ENCODE data around the gene MCU. TPM values are rescaled to one million over a fixed set of nuclear protein-coding genes. Genes with fewer than 3 reads are reported as not detected.
A peak's percentile ranks its signal among the peaks of the same experiment; 100 is the strongest.
"Not testable (repeated sequence)": the region's sequence is repeated elsewhere in the genome, so short reads cannot be mapped to it uniquely, and the experiment has no call there.

Gene MCU
- polyA plus RNA-seq, 1 donor: 41.6 TPM

DNA sequence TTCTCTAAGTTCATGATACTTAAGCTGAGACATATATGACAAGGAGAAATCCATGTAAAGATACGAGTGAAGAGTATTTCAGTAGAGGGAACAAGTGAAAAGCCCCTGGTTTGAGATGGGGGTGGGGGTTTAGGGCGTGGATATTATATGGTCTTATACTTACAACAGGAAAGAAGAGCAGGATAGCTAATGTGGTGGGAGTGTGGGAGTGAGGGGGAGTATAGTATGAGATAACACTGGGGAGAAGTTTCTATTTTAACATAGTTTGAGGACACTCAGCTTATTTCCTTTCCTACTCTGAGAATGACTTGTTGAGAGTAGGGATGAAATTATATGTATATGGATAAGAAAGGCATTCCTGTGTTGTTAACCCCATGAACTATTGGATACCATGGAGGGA lies 36.5 kb downstream of the MCU start:
- no peaks in the 10 kb centered on the region for H3K36me3 ChIP-seq (ENCODE audit: control insufficient read depth, insufficient read depth, low read length)
- H3K4me1 ChIP-seq (ENCODE audit: control insufficient read depth, insufficient read depth, low read length): peaks cover 5% of the 10 kb centered on the region
- no peak overlapping the region for H3K4me3 ChIP-seq (ENCODE audit: low read length)
- H3K9me3 ChIP-seq (ENCODE audit: control insufficient read depth, low read depth, low read length): peaks cover 2% of the 10 kb centered on the region
- no peak for DNase-seq
- no peaks in the 10 kb centered on the region for H3K27me3 ChIP-seq (ENCODE audit: control insufficient read depth, insufficient read depth, low read length)
- 83% methylated on average over 1 of the region's 2 CpGs for WGBS (ENCODE audit: insufficient coverage, low lambda C conversion rate)
- H3K27ac ChIP-seq (ENCODE audit: low read length): peak overlapping the region; percentile 82

DNA sequence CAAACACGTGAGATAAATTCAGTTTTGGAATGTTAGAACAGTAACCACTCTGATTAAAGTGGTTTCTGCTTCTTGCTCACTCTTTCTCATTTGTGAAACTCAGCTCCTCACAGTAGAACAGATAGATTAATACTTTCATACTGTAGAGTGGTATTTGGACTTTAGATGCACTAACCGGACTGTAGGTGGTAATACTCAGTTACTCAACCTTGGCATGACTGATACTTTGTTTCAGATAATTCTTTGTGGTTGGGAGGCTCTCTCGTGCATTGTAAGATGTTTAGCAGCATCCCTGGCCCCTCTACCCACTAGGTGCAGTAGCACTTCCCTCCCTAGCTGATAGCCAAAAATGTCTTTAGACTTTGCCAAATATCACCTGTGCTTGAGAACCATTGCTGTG lies 37.6 kb downstream of the MCU start:
- no CpG with 5 or more reads among the region's 3 CpGs for WGBS (ENCODE audit: insufficient coverage, low lambda C conversion rate)
- H3K4me1 ChIP-seq (ENCODE audit: control insufficient read depth, insufficient read depth, low read length): peaks cover 5% of the 10 kb centered on the region
- no peaks in the 10 kb centered on the region for H3K27me3 ChIP-seq (ENCODE audit: control insufficient read depth, insufficient read depth, low read length)
- DNase-seq: peak; percentile 58 to 81
- H3K9me3 ChIP-seq (ENCODE audit: control insufficient read depth, low read depth, low read length): peaks cover 2% of the 10 kb centered on the region
- no peaks in the 10 kb centered on the region for H3K36me3 ChIP-seq (ENCODE audit: control insufficient read depth, insufficient read depth, low read length)
- H3K4me3 ChIP-seq (ENCODE audit: low read length): no peak overlapping the region
- peak overlapping the region; percentile 82 for H3K27ac ChIP-seq (ENCODE audit: low read length)

DNA sequence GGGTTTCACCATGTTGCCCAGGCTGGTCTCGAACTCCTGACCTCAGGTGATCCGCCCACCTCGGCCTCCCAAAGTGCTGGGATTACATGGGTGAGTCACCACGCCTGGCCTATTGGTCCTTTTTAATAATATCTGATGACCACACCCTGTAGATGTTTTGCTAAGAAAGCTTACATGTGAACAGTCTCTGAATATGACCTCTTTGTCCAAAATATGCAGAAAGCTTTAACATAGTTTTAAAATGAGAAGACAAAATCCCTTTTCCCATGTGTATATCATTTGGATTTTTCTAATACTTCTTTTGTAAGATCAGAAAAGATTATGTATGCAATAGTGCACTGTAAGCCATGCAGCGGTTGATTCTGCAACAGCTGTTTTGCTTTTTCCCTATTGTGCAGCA lies 38.5 kb downstream of the MCU start:
- H3K27me3 ChIP-seq (ENCODE audit: control insufficient read depth, insufficient read depth, low read length): no peaks in the 10 kb centered on the region
- peaks cover 2% of the 10 kb centered on the region for H3K9me3 ChIP-seq (ENCODE audit: control insufficient read depth, low read depth, low read length)
- H3K4me1 ChIP-seq (ENCODE audit: control insufficient read depth, insufficient read depth, low read length): peaks cover 5% of the 10 kb centered on the region
- DNase-seq: no peak
- H3K27ac ChIP-seq (ENCODE audit: low read length): peak overlapping the region; percentile 82
- no CpG with 5 or more reads among the region's 5 CpGs for WGBS (ENCODE audit: insufficient coverage, low lambda C conversion rate)
- H3K36me3 ChIP-seq (ENCODE audit: control insufficient read depth, insufficient read depth, low read length): no peaks in the 10 kb centered on the region
- no peak overlapping the region for H3K4me3 ChIP-seq (ENCODE audit: low read length)

DNA sequence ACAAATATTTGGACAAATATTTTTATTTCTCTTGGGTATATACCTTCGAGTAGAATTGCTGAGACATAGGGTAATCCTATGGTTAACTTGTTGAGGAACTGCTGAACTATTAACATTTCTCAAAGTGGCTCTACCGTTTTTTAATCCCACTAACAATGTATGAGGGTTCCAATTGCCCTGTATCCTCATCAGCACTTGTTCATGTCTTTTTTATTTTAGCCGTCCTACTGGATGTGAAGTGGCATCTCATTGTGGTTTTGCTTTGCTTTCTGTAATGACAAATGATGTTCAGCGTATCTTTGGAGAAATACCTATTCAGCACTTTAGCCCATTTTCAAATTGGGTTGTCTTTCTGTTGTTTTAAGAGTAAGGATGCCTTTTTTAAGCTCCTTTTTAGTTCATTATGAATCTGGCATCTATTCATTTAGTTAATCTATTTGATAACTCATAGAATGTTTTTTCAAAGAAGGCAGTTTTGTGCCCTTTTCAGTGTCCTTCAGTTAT lies 40.0 kb downstream of the MCU start:
- WGBS (ENCODE audit: insufficient coverage, low lambda C conversion rate): no CpG with 5 or more reads among the region's 4 CpGs
- Histone ChIP-seq H3K4me3 (ENCODE audit: low read length) (no peak overlapping the region), H3K27me3 (ENCODE audit: control insufficient read depth, insufficient read depth, low read length) (no peaks in the 10 kb centered on the region), H3K27ac (ENCODE audit: low read length) (no peak overlapping the region), H3K4me1 (ENCODE audit: control insufficient read depth, insufficient read depth, low read length) (peaks cover 14% of the 10 kb centered on the region), H3K9me3 (ENCODE audit: control insufficient read depth, low read depth, low read length) (peaks cover 2% of the 10 kb centered on the region), H3K36me3 (ENCODE audit: control insufficient read depth, insufficient read depth, low read length) (no peaks in the 10 kb centered on the region)
- DNase-seq: no peak

DNA sequence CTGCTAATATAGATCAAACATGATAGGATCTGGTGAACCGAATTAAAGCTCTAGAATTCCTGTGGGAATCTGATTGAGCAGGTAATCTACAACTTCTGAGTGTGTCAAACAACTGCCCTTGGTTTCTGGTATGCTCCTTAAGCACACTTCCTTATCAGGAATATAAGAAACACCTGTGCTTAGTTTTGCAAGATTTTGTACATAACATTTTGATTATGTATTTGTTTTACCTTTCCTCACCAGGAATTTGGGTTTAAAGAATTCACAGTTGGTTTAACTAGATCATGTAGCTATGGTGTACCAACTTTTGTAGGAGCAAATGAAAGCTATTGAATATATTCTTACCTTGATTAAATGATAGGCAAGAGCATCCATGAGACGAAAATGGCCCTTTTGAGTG lies 40.6 kb downstream of the MCU start:
- Histone ChIP-seq H3K4me3 (ENCODE audit: low read length) (no peak overlapping the region), H3K27ac (ENCODE audit: low read length) (no peak overlapping the region), H3K27me3 (ENCODE audit: control insufficient read depth, insufficient read depth, low read length) (no peaks in the 10 kb centered on the region), H3K36me3 (ENCODE audit: control insufficient read depth, insufficient read depth, low read length) (no peaks in the 10 kb centered on the region), H3K9me3 (ENCODE audit: control insufficient read depth, low read depth, low read length) (peaks cover 2% of the 10 kb centered on the region), H3K4me1 (ENCODE audit: control insufficient read depth, insufficient read depth, low read length) (peaks cover 16% of the 10 kb centered on the region)
- WGBS (ENCODE audit: insufficient coverage, low lambda C conversion rate): no CpG with 5 or more reads among the region's 2 CpGs
- no peak for DNase-seq

DNA sequence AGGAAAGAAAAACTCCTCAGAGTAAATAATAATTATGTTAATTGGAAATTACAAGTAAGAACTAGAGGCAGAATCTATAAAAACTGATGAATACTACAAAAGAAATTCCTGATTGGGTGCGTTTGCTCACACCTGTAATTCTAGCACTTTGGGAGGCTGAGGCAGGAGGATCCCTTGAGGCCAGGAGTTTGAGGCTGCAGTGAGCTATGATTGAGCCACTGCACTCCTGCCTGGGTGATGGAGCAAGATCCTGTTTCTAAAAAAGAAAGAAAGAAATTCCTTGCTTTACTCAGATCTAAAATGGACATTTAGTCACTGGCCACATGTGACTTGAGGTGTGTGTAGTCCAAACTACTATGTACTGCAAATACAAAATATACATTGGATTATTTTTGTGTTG lies 42.0 kb downstream of the MCU start:
- Histone ChIP-seq H3K4me1 (ENCODE audit: control insufficient read depth, insufficient read depth, low read length) (peaks cover 24% of the 10 kb centered on the region), H3K27me3 (ENCODE audit: control insufficient read depth, insufficient read depth, low read length) (no peaks in the 10 kb centered on the region), H3K27ac (ENCODE audit: low read length) (no peak overlapping the region), H3K4me3 (ENCODE audit: low read length) (no peak overlapping the region), H3K36me3 (ENCODE audit: control insufficient read depth, insufficient read depth, low read length) (no peaks in the 10 kb centered on the region), H3K9me3 (ENCODE audit: control insufficient read depth, low read depth, low read length) (peaks cover 2% of the 10 kb centered on the region)
- DNase-seq: no peak
- WGBS (ENCODE audit: insufficient coverage, low lambda C conversion rate): no CpG with 5 or more reads among the region's 1 CpG

DNA sequence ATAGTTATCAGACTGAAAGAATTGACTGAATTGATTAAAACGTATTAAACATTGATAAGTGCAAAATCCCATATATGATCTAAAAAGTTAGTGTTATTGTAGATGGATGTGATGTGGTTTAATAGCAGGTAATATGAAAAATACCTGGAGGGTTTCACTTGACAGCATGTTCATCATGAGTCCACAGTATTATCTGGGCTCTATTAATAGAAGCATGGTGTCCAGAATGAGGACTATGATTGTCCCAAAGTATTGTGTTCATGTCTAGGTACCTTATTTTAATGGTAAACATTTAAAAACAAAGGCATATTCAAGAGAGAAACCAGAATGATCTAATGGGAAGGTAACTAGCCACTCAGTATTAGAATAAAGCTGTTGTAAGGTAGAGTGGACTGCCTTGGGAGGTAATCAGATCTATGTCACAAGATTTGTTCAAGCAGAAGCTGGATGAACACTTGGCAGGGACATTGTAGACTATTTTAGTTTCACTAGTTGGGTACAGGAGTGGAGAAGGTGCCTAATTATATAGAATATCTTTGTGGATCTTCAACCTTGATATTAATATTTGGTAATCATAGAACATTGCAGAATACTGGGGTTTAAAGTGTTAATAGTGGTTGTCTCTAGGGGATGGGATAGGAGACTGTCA lies 43.5 kb downstream of the MCU start:
- Histone ChIP-seq H3K27me3 (ENCODE audit: control insufficient read depth, insufficient read depth, low read length) (no peaks in the 10 kb centered on the region), H3K27ac (ENCODE audit: low read length) (peak overlapping the region; percentile 36), H3K4me3 (ENCODE audit: low read length) (no peak overlapping the region), H3K9me3 (ENCODE audit: control insufficient read depth, low read depth, low read length) (no peaks in the 10 kb centered on the region), H3K36me3 (ENCODE audit: control insufficient read depth, insufficient read depth, low read length) (no peaks in the 10 kb centered on the region), H3K4me1 (ENCODE audit: control insufficient read depth, insufficient read depth, low read length) (peaks cover 24% of the 10 kb centered on the region)
- DNase-seq: no peak
- 100% methylated on average over 1 of the region's 1 CpG for WGBS (ENCODE audit: insufficient coverage, low lambda C conversion rate)

DNA sequence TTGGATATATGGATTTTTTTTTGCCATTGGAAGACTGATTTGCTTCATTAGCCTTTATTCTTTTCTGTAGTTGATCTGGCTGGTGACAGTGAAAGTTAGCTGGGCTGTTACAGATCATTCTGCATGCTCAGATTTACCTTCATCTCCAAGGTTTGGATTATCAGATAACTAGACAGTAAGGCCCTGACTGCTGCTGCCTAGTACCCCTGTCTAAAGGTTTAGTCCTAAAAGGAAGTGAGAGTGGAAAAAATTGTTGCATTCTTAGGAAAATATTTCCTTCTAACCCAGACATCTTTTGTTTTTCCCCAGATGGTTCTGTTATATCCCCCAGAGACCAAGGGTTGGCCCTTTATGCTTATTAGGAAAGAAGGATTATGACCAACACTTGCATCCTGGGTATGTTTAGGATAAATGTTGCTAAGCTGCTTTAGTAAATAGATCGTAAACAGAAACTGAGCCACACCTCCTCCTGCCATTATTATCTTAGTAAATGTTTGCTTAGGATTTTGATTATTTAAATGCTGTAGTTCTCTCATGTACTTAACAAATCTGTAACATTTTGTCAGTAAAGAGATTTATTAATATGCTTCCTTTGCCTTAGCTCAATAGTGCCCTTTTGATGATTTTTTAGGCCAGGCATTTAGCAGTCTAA lies 44.4 kb downstream of the MCU start:
- H3K27ac ChIP-seq (ENCODE audit: low read length): peak overlapping the region; percentile 64
- no peak overlapping the region for H3K4me3 ChIP-seq (ENCODE audit: low read length)
- no peaks in the 10 kb centered on the region for H3K9me3 ChIP-seq (ENCODE audit: control insufficient read depth, low read depth, low read length)
- no peaks in the 10 kb centered on the region for H3K36me3 ChIP-seq (ENCODE audit: control insufficient read depth, insufficient read depth, low read length)
- peak in 1 of 2 donors; percentile 78 for DNase-seq
- peaks cover 24% of the 10 kb centered on the region for H3K4me1 ChIP-seq (ENCODE audit: control insufficient read depth, insufficient read depth, low read length)
- no CpG with 5 or more reads among the region's 1 CpG for WGBS (ENCODE audit: insufficient coverage, low lambda C conversion rate)
- H3K27me3 ChIP-seq (ENCODE audit: control insufficient read depth, insufficient read depth, low read length): no peaks in the 10 kb centered on the region

DNA sequence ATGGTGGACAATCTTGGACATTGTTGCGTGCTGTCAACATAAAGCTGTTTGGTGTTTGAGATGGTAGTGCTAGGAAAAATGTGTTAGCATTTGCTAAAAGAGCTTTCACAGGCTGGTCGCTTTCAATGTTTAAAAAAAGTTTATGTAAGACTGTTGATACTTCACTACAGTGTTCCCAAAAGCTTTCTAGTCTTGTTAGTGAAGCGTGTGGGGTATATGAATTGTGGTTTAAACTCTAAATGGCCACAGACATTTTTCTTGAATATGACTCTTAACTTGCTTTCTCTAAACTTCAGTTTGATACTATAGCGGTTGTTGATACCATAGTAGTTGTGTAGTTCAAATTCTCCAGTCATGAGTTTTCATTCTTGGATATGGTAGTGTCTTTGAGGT lies 44.9 kb downstream of the MCU start:
- no peaks in the 10 kb centered on the region for H3K36me3 ChIP-seq (ENCODE audit: control insufficient read depth, insufficient read depth, low read length)
- no peak overlapping the region for H3K4me3 ChIP-seq (ENCODE audit: low read length)
- peak overlapping the region; percentile 64 for H3K27ac ChIP-seq (ENCODE audit: low read length)
- no peak for DNase-seq
- WGBS (ENCODE audit: insufficient coverage, low lambda C conversion rate): 100% methylated on average over 1 of the region's 4 CpGs
- no peaks in the 10 kb centered on the region for H3K9me3 ChIP-seq (ENCODE audit: control insufficient read depth, low read depth, low read length)
- peaks cover 24% of the 10 kb centered on the region for H3K4me1 ChIP-seq (ENCODE audit: control insufficient read depth, insufficient read depth, low read length)
- no peaks in the 10 kb centered on the region for H3K27me3 ChIP-seq (ENCODE audit: control insufficient read depth, insufficient read depth, low read length)

DNA sequence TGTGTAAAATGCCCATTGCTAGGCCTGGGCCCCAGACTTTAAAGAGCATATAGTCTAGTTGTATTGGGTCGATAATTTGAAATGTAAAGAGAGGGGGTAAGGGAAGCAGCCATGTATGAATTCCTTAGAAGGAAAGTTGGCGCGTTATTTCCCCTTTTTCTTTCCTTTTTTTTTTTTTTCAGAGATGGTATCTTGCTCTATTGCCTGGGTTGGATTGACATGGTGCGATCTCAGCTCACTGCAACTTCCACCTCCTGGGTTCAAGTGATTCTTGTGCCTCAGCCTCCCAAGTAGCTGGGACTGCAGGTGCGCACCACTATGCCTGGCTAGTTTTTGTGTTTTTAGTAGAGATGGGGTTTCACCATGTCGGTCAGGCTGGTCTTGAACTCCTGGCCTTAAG lies 45.4 kb downstream of the MCU start:
- H3K4me1 ChIP-seq (ENCODE audit: control insufficient read depth, insufficient read depth, low read length): peaks cover 24% of the 10 kb centered on the region
- DNase-seq; H3K27me3 ChIP-seq (ENCODE audit: control insufficient read depth, insufficient read depth, low read length); H3K36me3 ChIP-seq (ENCODE audit: control insufficient read depth, insufficient read depth, low read length); H3K4me3 ChIP-seq (ENCODE audit: low read length); H3K9me3 ChIP-seq (ENCODE audit: control insufficient read depth, low read depth, low read length): not testable (repeated sequence)
- WGBS (ENCODE audit: insufficient coverage, low lambda C conversion rate): no CpG with 5 or more reads among the region's 6 CpGs
- peak overlapping the region; percentile 64 for H3K27ac ChIP-seq (ENCODE audit: low read length)

DNA sequence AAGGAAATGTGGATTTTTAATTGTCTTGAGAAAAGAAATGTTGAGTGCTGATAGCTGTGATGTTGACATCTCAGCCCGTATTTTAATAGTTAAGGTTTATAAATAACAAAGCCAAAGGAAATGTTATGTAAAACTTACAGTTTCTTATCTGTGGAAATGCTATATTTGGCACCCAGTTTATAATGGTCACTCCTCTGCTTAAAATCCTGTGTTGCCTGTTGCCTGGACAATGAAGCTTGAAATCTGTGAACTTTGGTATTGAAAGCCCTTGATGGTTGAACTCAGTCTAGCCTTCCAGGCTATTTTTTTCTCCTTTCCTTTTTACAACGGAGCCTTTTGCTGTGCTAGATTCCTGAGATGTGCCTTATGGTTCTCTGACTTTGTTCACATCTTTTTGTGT lies 46.5 kb downstream of the MCU start:
- Histone ChIP-seq H3K4me3 (ENCODE audit: low read length) (no peak overlapping the region), H3K36me3 (ENCODE audit: control insufficient read depth, insufficient read depth, low read length) (no peaks in the 10 kb centered on the region), H3K27me3 (ENCODE audit: control insufficient read depth, insufficient read depth, low read length) (no peaks in the 10 kb centered on the region), H3K4me1 (ENCODE audit: control insufficient read depth, insufficient read depth, low read length) (peaks cover 24% of the 10 kb centered on the region), H3K9me3 (ENCODE audit: control insufficient read depth, low read depth, low read length) (no peaks in the 10 kb centered on the region), H3K27ac (ENCODE audit: low read length) (peak overlapping the region; percentile 69)
- WGBS (ENCODE audit: insufficient coverage, low lambda C conversion rate): 0% methylated on average over 2 of the region's 2 CpGs
- peak in 1 of 2 donors; percentile 74 for DNase-seq

All from large intestine (tissue), 3 donors.